H1 (cell line): ENCODE results near the gene TMEM145. TPM values are rescaled to one million over a fixed set of nuclear protein-coding genes. Genes with fewer than 3 reads are reported as not detected.

ENCODE experiments used
- CTCF ChIA-PET: fragments of 300-600 bp; sonication (Branson Sonifier 250); formaldehyde crosslinking; loops from one replicate; lab custom pipeline; 2021; ENCODE audit not compliant: partially characterized antibody; lab: Charles Lee
- POLR2A ChIA-PET: fragments of 300-600 bp; sonication (Branson Sonifier 250); formaldehyde crosslinking; loops from one replicate; lab custom pipeline; 2021; ENCODE audit warnings: inconsistent platforms; ENCODE audit not compliant: partially characterized antibody; lab: Charles Lee
- DNase-seq, 2 experiments: peaks; one replicate each; pipeline versions ENCODE4 v3.0.0 to v3.0.0-alpha.2; 2010 to 2022; ENCODE audit warnings: low spot score in 2 of 2, low read depth in 1 of 2, mixed read lengths in 1 of 2
- FAIRE-seq: peaks from 2 replicates; lab custom pipeline; 2011; peaks lifted over from hg19 to GRCh38; lab: Jason Lieb, UNC
- H2AFZ ChIP-seq: 2 replicates; pipeline ENCODE4 v1.8.1; 2012; ENCODE audit warnings: low read length, inconsistent platforms
- H2AK5ac ChIP-seq: 2 replicates; pipeline ENCODE4 v1.6.1; 2013; ENCODE audit warnings: low read depth, low read length
- H2BK120ac ChIP-seq: replicated peaks from 2 replicates; pipeline ENCODE3; 2013; ENCODE audit warnings: low read depth, low read length, inconsistent platforms
- H2BK12ac ChIP-seq: 2 replicates; pipeline ENCODE4 v1.6.1; 2013; ENCODE audit warnings: low read depth, low read length
- H2BK15ac ChIP-seq: 2 replicates; pipeline ENCODE4 v1.6.1; 2013; ENCODE audit warnings: low read length
- H2BK20ac ChIP-seq: 2 replicates; pipeline ENCODE4 v1.6.1; 2013; ENCODE audit warnings: low read length
- H2BK5ac ChIP-seq: 2 replicates; pipeline ENCODE4 v1.6.1; 2013; ENCODE audit warnings: low read depth, low read length
- H3K14ac ChIP-seq: 2 replicates; pipeline ENCODE4 v1.6.1; 2013; ENCODE audit warnings: inconsistent platforms; ENCODE audit not compliant: insufficient read length
- H3K18ac ChIP-seq: 2 replicates; pipeline ENCODE4 v1.6.1; 2013; ENCODE audit warnings: low read length; ENCODE audit errors: extremely low read depth
- H3K23ac ChIP-seq: 2 replicates; pipeline ENCODE4 v1.6.1; 2013; ENCODE audit warnings: inconsistent platforms; ENCODE audit not compliant: insufficient read length
- H3K23me2 ChIP-seq: 2 replicates; pipeline ENCODE4 v1.6.1; 2013; ENCODE audit warnings: low read depth, low read length
- H3K27ac ChIP-seq: 2 replicates; pipeline ENCODE4 v1.6.1; 2011; ENCODE audit warnings: low read depth, low read length, inconsistent platforms
- H3K27me3 ChIP-seq, 4 experiments: replicated peaks in 1 of 4; 1 replicate in 1 of 4; 2 replicates in 3 of 4; pipeline versions ENCODE4 v1.6.1 to v1.8.1; 2011 to 2013; ENCODE audit warnings: low read length in 3 of 4, mild to moderate bottlenecking in 3 of 4, inconsistent platforms in 2 of 4, mixed read lengths in 2 of 4, moderate library complexity in 1 of 4; ENCODE audit not compliant: control insufficient read depth in 3 of 4, insufficient read depth in 3 of 4; ENCODE audit errors: extremely low read depth in 1 of 4
- H3K36me3 ChIP-seq, 4 experiments: 2 replicates each; pipeline versions ENCODE4 v1.6.1 to v1.8.1; 2011 to 2013; ENCODE audit warnings: mild to moderate bottlenecking in 4 of 4, low read length in 3 of 4, moderate library complexity in 2 of 4, control low read depth in 1 of 4, inconsistent platforms in 1 of 4; ENCODE audit not compliant: insufficient read depth in 4 of 4, control insufficient read depth in 2 of 4
- H3K4ac ChIP-seq: replicated peaks from 2 replicates; pipeline ENCODE3; 2013; ENCODE audit warnings: low read length, low read depth, mixed read lengths, inconsistent platforms; ENCODE audit not compliant: insufficient read length
- H3K4me1 ChIP-seq, 4 experiments: replicated peaks in 1 of 4; 1 replicate in 1 of 4; 2 replicates in 3 of 4; pipeline versions ENCODE4 v1.6.1 to v1.8.1; 2011 to 2013; ENCODE audit warnings: low read length in 3 of 4, inconsistent platforms in 2 of 4, mixed read lengths in 1 of 4; ENCODE audit not compliant: insufficient read depth in 4 of 4, control insufficient read depth in 3 of 4
- H3K4me2 ChIP-seq, 2 experiments: 2 replicates each; pipeline versions ENCODE4 v1.6.1 to v1.8.1; 2011 to 2013; ENCODE audit warnings: low read depth in 2 of 2, low read length in 2 of 2, control low read depth in 1 of 2, inconsistent platforms in 1 of 2, mild to moderate bottlenecking in 1 of 2; ENCODE audit not compliant: insufficient read depth in 1 of 2
- H3K4me3 ChIP-seq, 4 experiments: fragments of 200-600, 300-600 bp in 1 of 4; sonication (generic), shearing (Covaris generic), sonication (Bioruptor Twin) in 1 of 4; 2 replicates each; pipeline versions ENCODE4 v1.5.1 to v1.8.1; 2011 to 2016; ENCODE audit warnings: low read length in 4 of 4, low read depth in 3 of 4, control low read depth in 2 of 4, inconsistent platforms in 2 of 4, mild to moderate bottlenecking in 2 of 4, mixed read lengths in 1 of 4, moderate library complexity in 1 of 4; ENCODE audit not compliant: insufficient read depth in 2 of 4; ENCODE audit errors: extremely low read depth in 1 of 4
- H3K56ac ChIP-seq: replicated peaks from 2 replicates; pipeline ENCODE3; 2013; ENCODE audit warnings: low read depth, mild to moderate bottlenecking, mixed read lengths, low read length, inconsistent platforms; ENCODE audit not compliant: insufficient read length
- H3K79me1 ChIP-seq: 2 replicates; pipeline ENCODE4 v1.6.1; 2013; ENCODE audit warnings: low read depth, low read length, control low read depth
- H3K79me2 ChIP-seq, 2 experiments: 2 replicates each; pipeline versions ENCODE4 v1.6.1 to v1.8.1; 2012 to 2013; ENCODE audit warnings: low read length in 2 of 2, mild to moderate bottlenecking in 2 of 2, inconsistent platforms in 1 of 2; ENCODE audit not compliant: insufficient read depth in 2 of 2, control insufficient read depth in 1 of 2
- H3K9ac ChIP-seq, 4 experiments: replicated peaks in 1 of 4; 1 replicate in 1 of 4; 2 replicates in 3 of 4; pipeline versions ENCODE4 v1.6.1 to v1.8.1; 2011 to 2013; ENCODE audit warnings: low read depth in 3 of 4, low read length in 3 of 4, control low read depth in 2 of 4, mild to moderate bottlenecking in 2 of 4, moderate library complexity in 2 of 4, inconsistent platforms in 1 of 4; ENCODE audit errors: extremely low read depth in 1 of 4
- H3K9me3 ChIP-seq, 2 experiments: 2 replicates each; pipeline versions ENCODE4 v1.6.1 to v1.8.1; 2012 to 2013; ENCODE audit warnings: mild to moderate bottlenecking in 2 of 2, moderate library complexity in 2 of 2, control low read depth in 1 of 2, inconsistent platforms in 1 of 2, low read depth in 1 of 2, low read length in 1 of 2, mixed read lengths in 1 of 2; ENCODE audit not compliant: insufficient read depth in 2 of 2
- H4K20me1 ChIP-seq, 2 experiments: replicated peaks in 1 of 2; 2 replicates each; pipeline versions ENCODE3 to v1.8.1; 2011 to 2013; ENCODE audit warnings: inconsistent platforms in 2 of 2, low read length in 2 of 2, mild to moderate bottlenecking in 1 of 2; ENCODE audit not compliant: insufficient read depth in 2 of 2, control insufficient read depth in 1 of 2
- H4K5ac ChIP-seq: 2 replicates; pipeline ENCODE4 v1.6.1; 2013; ENCODE audit warnings: low read length, low read depth, mixed read lengths, inconsistent platforms; ENCODE audit not compliant: insufficient read length
- H4K8ac ChIP-seq: 2 replicates; pipeline ENCODE4 v1.8.0; 2013; ENCODE audit warnings: mild to moderate bottlenecking, moderate library complexity, low read length, inconsistent platforms; ENCODE audit not compliant: insufficient read depth; ENCODE audit errors: extremely low read depth
- H4K91ac ChIP-seq: replicated peaks from 2 replicates; pipeline ENCODE3; 2013; ENCODE audit warnings: low read length, mixed read lengths, inconsistent platforms; ENCODE audit not compliant: insufficient read length
- BCL11A ChIP-seq, 2 experiments: IDR thresholded peaks; one replicate each; pipeline ENCODE4 v1.6.1; 2011; ENCODE audit warnings: low read depth in 2 of 2, low read length in 2 of 2, mild to moderate bottlenecking in 2 of 2
- CHD1 ChIP-seq: IDR thresholded peaks from 2 replicates; pipeline ENCODE4 v1.6.1; 2012; ENCODE audit warnings: low read depth, low read length, improper control_type of control experiment
- FOSL1 ChIP-seq: IDR thresholded peaks from 2 replicates; pipeline ENCODE4 v1.6.1; 2011; ENCODE audit warnings: mild to moderate bottlenecking, low read depth, low read length, moderate library complexity; ENCODE audit not compliant: insufficient read depth
- JUND ChIP-seq: IDR thresholded peaks from 2 replicates; pipeline ENCODE4 v1.6.1; 2011; ENCODE audit warnings: mild to moderate bottlenecking, improper control_type of control experiment, low read length
- PHF8 ChIP-seq: fragments of 200-600 bp; sonication (generic); conservative IDR thresholded peaks from 2 replicates; pipeline ENCODE4 v1.7.1; 2012; ENCODE audit warnings: low read depth, mild to moderate bottlenecking, inconsistent platforms, low read length, moderate library complexity
- RNF2 ChIP-seq: fragments of 200-900, 300-1000 bp; sonication (generic); IDR thresholded peaks from 2 replicates; pipeline ENCODE4 v1.7.1; 2016; ENCODE audit warnings: borderline replicate concordance, low read depth, mild to moderate bottlenecking, antibody characterized with exemption, low read length; ENCODE audit not compliant: poor library complexity, severe bottlenecking; ENCODE audit errors: missing control alignments
- SIN3A ChIP-seq, 2 experiments: IDR thresholded peaks in 1 of 2; conservative IDR thresholded peaks in 1 of 2; 2 replicates each; pipeline ENCODE4 v1.6.1; 2011 to 2012; ENCODE audit warnings: low read length in 2 of 2, improper control_type of control experiment in 1 of 2, low read depth in 1 of 2, mild to moderate bottlenecking in 1 of 2
- TAF1 ChIP-seq: IDR thresholded peaks from 2 replicates; pipeline ENCODE4 v1.6.1; 2011; ENCODE audit warnings: mild to moderate bottlenecking, low read depth, low read length
- TCF12 ChIP-seq: IDR thresholded peaks from 2 replicates; pipeline ENCODE4 v1.6.1; 2011; ENCODE audit warnings: low read depth, mild to moderate bottlenecking, low read length
- TEAD4 ChIP-seq: IDR thresholded peaks from 2 replicates; pipeline ENCODE4 v1.6.1; 2012; ENCODE audit warnings: low read depth, low read length, inconsistent platforms, mixed read lengths
- WGBS, 2 experiments: shearing (Covaris generic) in 1 of 2; methylation state at CpG; one replicate each; pipeline versions ENCODE4 v1.1.6 to v1.1.7; 2013 to 2015; ENCODE audit warnings: low lambda C conversion rate in 2 of 2, mixed read lengths in 2 of 2, inconsistent platforms in 1 of 2, low coverage in 1 of 2, missing lambda C conversion rate in 1 of 2; ENCODE audit not compliant: insufficient replicate concordance in 2 of 2, insufficient coverage in 1 of 2, insufficient read length in 1 of 2; ENCODE audit errors: extremely low coverage in 1 of 2, missing lambda C conversion rate in 1 of 2; 5-methylcytosine and 5-hydroxymethylcytosine counted together
- polyA plus RNA-seq, 7 experiments: library from polyadenylated mRNA; depleted of rRNA in 3 of 7; stranded (reverse) in 5 of 7; unstranded in 2 of 7; fragments of >200 nt in 5 of 7; fragments of 200-250 nt in 2 of 7; gene quantifications; 1 replicate in 5 of 7; 2 replicates in 1 of 7; 4 replicates in 1 of 7; pipeline versions ENCODE4 v1.2.1 to v1.2.3, GENCODE V29; 2011 to 2013; ENCODE audit warnings: missing spikeins in 2 of 7, mixed read lengths in 2 of 7
- total RNA-seq: library from RNA; stranded (reverse); fragmentation: NEBNext Ultra II Directional; extraction: Animal tissue kit (Norgen Biotek cat#: 25700); gene quantifications from 2 replicates; pipeline ENCODE4 v1.2.1, GENCODE V29; 2021
- TF ChIP-seq, protein P1 (sequence below): IDR thresholded peaks from 2 replicates; pipeline ENCODE4 v1.6.1; 2012; ENCODE audit warnings: inconsistent platforms
- TF ChIP-seq, protein P2 (sequence below): IDR thresholded peaks from 2 replicates; pipeline ENCODE4 v1.6.1; 2012; ENCODE audit warnings: inconsistent platforms

The TMEM145 gene
- total and polyA plus RNA-seq, 2 of the 8 experiments (the other 6 are each of a cell fraction or from before 2014, with no cell fraction given) = 2.3 to 4.7 TPM

DNA sequence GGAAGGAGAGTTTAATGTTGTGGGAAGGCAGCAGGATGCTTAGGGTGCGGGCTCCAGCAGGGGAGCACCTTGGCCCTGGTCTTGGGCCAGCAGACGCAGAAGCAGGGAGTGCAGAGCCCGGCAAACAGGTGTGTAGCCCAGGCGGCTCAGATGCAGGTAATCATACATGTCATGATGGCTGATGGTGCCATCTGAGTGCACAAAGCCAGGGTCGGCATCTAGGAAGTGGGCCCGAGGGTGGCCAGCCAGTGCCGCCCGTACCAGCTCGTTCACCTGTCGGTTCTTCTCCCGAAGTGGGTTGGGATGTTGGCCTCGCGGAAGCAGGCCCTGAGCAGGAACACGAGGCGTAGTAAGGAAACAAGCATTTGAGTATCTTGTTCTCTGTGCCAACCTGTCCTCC lies 16.1 kb upstream of the TMEM145 start:
- Histone ChIP-seq H2BK12ac (no peak overlapping the region), H2BK5ac (no peak overlapping the region), H2BK20ac (no peak overlapping the region), H3K4me2 (no peak overlapping the region), H3K4me1 (peaks cover 0 to 8% (median 3%) of the 10 kb centered on the region in 4 experiments; a peak in 4 of 7 replicates), H3K27ac (no peak overlapping the region), H2BK120ac (no peak overlapping the region), H3K56ac (no peak overlapping the region), H3K27me3 (no peaks in the 10 kb centered on the region), H3K18ac (no peak overlapping the region), H3K4ac (no peak overlapping the region), H2AK5ac (no peak overlapping the region), H4K20me1 (peaks cover 0 to 6% of the 10 kb centered on the region in 2 experiments), H4K8ac (0 out of 2 replicates have a peak overlapping the region, but pooled peaks have one; percentile 35), H4K91ac (no peak overlapping the region), H3K23ac (no peak overlapping the region), H2BK15ac (no peak overlapping the region), H3K9me3 (no peaks in the 10 kb centered on the region), H4K5ac (no peak overlapping the region), H3K79me2 (peaks cover 0 to 10% of the 10 kb centered on the region in 2 experiments; a peak in 2 of 4 replicates), H3K36me3 (peaks cover 0 to 34% (median 20%) of the 10 kb centered on the region in 4 experiments; a peak in 6 of 8 replicates), H3K9ac (no peak overlapping the region), H2AFZ (no peak overlapping the region), H3K79me1 (no peaks in the 10 kb centered on the region), H3K23me2 (peaks cover 1% of the 10 kb centered on the region; the same call in 1 of the 2 replicates), H3K4me3 (no peak overlapping the region), H3K14ac (no peak overlapping the region)
- ChIA-PET POLR2A (interaction anchor here (1.2 to 4.1 kb wide), 9 partner anchors 8 to 182 kb away, joined by 3 to 20 read pairs (median 8); no protein-coding TSS in a partner anchor), CTCF (interaction anchor here (0.7 to 10.6 kb wide), 21 partner anchors 9 to 183 kb away, joined by 3 to 155 read pairs (median 6); partner anchors contain the start of gene GSK3A)
- DNase-seq = no peak
- WGBS, 2 experiments = 97% methylated on average over 15 of the region's 15 CpGs; no CpG with 5 or more reads in 1 of the 2 experiments
- no peak for FAIRE-seq
- no peak for TF ChIP-seq JUND
- no peak for TF ChIP-seq TCF12
- TF ChIP-seq FOSL1 = no peak
- TF ChIP-seq, protein P1, sequence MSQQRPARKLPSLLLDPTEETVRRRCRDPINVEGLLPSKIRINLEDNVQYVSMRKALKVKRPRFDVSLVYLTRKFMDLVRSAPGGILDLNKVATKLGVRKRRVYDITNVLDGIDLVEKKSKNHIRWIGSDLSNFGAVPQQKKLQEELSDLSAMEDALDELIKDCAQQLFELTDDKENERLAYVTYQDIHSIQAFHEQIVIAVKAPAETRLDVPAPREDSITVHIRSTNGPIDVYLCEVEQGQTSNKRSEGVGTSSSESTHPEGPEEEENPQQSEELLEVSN = no peak
- TF ChIP-seq BCL11A (IDR thresholded peaks at IDR 0.05; ENCODE audit: low read depth in 2 of 2, low read length in 2 of 2) = no peak
- TF ChIP-seq RNF2 = no peak
- TF ChIP-seq CHD1 = no peak
- no peak for TF ChIP-seq PHF8
- TF ChIP-seq TAF1 = no peak
- no peak for TF ChIP-seq SIN3A (conservative IDR thresholded peaks at IDR 0.05 in 1 of 2, IDR thresholded peaks at IDR 0.05 in 1 of 2; ENCODE audit: low read depth in 1 of 2, low read length in 2 of 2)
- no peak for TF ChIP-seq TEAD4
- TF ChIP-seq, protein P2, sequence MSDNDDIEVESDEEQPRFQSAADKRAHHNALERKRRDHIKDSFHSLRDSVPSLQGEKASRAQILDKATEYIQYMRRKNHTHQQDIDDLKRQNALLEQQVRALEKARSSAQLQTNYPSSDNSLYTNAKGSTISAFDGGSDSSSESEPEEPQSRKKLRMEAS = no peak
